Measurements from ENCODE around the gene FKBP2.
"Not testable (repeated sequence)": the region's sequence is repeated elsewhere in the genome, so short reads cannot be mapped to it uniquely, and the experiment has no call there.

The FKBP2 gene

DNA sequence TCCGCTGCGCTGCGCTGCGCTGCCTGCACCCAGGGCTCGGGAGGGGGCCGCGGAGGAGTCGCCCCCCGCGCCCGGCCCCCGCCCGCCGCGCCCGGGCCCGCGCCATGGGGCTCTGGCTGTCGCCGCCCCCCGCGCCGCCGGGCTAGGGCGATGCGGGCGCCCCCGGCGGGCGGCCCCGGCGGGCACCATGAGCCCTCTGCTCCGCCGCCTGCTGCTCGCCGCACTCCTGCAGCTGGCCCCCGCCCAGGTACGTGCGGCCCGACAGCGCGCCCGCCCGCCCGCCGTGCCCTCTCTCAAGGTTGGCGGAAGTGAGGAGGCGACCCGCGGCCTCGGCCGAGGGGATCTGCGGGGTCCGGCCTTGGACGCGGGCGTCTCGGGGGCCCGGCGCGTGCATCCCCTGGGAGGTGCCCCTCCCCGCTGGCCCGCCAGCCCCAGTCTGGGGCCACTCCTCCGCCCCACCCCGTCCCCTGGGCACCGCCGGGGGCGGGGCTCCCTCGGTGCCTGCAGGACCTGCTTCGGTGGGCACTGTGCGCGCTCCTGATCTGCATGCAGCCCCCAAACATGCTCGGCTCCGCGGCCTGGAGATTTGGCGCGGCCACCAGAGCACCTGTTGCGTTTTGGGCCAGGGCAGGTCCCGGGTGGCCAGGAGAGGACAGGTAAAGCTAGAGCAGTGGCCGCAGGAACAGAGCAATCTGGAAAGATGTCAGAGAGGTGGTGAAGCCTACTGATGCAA is 6.1 kb upstream of the FKBP2 start:
- no peak for DNase-seq (ENCODE audit: low spot score)

DNA sequence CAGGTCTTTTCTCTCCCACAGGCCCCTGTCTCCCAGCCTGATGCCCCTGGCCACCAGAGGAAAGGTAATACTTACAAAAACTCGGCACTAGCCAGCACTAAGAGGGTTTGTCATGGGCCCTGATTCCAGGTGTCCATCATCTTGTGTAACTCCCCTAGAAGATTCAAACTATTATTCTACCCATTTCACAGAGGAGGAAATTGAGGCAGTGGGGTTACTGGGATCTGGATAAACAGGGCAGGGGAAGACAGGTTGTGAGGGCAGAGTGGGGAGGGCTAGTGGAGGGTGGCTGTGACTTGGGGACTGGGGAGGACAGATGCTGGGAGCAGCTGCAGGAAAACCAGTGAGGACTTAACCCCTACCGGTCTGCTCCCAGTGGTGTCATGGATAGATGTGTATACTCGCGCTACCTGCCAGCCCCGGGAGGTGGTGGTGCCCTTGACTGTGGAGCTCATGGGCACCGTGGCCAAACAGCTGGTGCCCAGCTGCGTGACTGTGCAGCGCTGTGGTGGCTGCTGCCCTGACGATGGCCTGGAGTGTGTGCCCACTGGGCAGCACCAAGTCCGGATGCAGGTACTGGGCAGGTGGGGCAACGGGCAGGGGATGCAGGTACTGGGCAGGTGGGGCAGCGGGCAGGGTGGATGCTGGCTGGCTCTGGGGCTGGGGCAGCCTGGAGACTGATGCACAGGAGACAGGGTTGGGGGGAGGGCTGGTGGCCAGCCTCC is 5.3 kb upstream of the FKBP2 start:
- no peak for DNase-seq (ENCODE audit: low spot score)

- no peak for DNase-seq (ENCODE audit: low spot score)
Measured at GRCh38 chr11:64237484-64237951, 3.4 kb upstream of the FKBP2 start.

- no peak for DNase-seq (ENCODE audit: low spot score)
Measured at GRCh38 chr11:64238076-64238475, 2.8 kb upstream of the FKBP2 start.

DNA sequence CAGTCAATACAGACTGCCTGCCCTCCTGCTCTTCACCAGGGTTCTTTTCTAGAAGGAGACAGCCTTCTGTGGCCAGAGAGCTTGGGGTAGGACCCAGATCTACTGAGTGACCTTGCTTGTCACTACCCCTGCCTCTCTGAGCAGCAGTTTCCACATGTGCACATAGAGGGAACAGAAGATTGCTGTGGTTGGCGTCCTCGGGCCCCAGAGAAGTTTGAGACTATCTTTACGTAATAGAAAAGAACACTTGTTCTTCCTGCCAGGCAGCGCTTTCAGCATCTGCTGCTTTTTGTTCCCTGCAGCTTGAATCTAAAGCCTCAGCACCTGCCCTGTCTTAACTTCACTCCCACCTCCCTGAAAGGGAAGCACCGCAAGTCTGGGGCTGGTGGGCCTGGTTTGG is 1.9 kb upstream of the FKBP2 start:
- DNase-seq (ENCODE audit: low spot score): no peak

GRCh38 chr11:64239662-64240434 is 1.0 kb upstream of the FKBP2 start:
- peak; percentile 82 for DNase-seq (ENCODE audit: low spot score)

DNA sequence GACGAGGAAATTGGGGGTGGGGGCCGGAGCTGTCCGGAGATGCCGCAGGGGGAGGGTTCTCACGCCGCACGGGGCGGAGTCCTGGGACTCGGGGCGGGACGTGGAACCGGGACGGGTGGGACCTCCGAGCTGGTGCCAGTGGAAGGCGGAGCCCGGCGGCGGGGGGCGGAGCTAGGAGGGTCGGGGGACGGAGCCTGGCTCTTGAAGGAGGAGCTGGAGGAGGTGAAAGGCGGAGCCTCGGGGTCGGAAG is 271 bp downstream of the FKBP2 start:
- peak; percentile 99 for DNase-seq (ENCODE audit: low spot score)

GRCh38 chr11:64241491-64242374 is 838 bp downstream of the FKBP2 start:
- no peak for DNase-seq (ENCODE audit: low spot score)

GRCh38 chr11:64243236-64243854 is 2.5 kb downstream of the FKBP2 start:
- no peak for DNase-seq (ENCODE audit: low spot score)

GRCh38 chr11:64244107-64244506 is 3.2 kb downstream of the FKBP2 start:
- DNase-seq (ENCODE audit: low spot score): no peak

DNA sequence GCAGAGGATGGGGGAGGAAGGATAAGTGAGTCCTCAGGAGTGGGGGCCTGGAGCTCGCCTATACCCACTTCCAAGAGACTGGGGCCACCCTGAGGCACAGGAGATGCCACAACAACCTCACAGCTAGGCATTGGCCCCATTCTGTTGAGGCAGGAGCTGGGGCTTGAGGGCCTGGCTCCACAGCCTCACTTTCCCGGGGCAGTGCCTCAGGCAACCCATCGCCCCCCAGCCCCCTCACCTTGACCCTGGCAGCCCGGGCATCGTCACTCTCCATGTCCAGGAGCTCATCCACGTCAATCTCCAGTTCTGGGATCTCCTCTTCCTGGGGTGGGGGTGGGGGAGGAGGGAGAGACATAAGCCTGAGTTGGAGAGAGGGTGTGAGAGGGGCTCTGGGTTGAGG is 4.1 kb downstream of the FKBP2 start:
- DNase-seq (ENCODE audit: low spot score): no peak

GRCh38 chr11:64245401-64245796 is 4.5 kb downstream of the FKBP2 start:
- no peak for DNase-seq (ENCODE audit: low spot score)

GRCh38 chr11:64245797-64246620 is 5.1 kb downstream of the FKBP2 start:
- DNase-seq (ENCODE audit: low spot score): no peak

GRCh38 chr11:64246621-64246870 is 5.7 kb downstream of the FKBP2 start:
- not testable (repeated sequence) for DNase-seq (ENCODE audit: low spot score)

DNA sequence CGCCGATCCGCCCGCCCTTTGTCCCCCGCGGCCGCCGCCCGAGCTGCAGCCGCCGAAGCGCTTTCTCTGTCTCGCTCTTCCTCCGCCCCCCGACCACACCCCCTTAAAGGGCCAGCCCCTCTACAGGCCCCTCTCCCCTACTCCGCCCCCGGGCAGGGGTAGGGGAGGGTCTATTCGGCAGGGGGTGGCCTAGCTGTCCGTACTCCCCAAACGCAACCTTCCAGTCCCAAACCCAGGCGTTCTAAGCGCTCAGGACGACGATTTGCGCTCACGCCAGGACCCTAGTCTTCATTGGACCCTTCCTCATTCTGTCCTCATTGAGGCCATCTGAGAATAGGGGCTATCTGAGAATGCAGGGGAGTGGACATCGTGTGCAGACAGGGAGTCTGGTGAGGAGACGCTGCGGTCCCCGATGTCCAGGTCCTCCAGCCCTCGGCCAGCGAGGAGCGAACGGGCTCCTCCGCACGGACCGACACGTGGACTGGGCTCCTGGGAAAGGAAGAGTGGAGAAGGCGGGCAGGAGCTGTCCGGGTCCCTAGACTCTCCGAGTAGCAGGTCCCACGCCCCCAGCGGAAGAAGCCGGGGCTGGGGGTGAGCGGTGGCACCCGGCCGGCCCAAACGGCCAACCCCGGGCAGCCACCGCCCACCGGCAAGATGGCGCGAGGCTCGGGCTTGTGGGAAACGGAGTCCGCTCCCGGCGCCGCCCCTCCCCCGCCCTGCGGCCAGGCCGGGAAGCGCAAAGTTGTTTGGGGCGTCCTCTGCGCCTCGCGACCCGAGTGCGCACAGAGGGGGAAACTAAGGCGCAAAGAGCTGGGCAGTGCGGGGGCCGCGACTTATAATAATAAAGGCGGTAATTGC is 6.2 kb downstream of the FKBP2 start, which contains the start of gene PPP1R14B:
Gene PPP1R14B, minus strand, starts transcription at position 73 of the 858 bp plus-strand sequence. CDS start 270 bp downstream, outside the sequence.
- DNase-seq (ENCODE audit: low spot score): no peak

- no peak for DNase-seq (ENCODE audit: low spot score)
Measured at GRCh38 chr11:64247729-64248531, 7.0 kb downstream of the FKBP2 start.

DNA sequence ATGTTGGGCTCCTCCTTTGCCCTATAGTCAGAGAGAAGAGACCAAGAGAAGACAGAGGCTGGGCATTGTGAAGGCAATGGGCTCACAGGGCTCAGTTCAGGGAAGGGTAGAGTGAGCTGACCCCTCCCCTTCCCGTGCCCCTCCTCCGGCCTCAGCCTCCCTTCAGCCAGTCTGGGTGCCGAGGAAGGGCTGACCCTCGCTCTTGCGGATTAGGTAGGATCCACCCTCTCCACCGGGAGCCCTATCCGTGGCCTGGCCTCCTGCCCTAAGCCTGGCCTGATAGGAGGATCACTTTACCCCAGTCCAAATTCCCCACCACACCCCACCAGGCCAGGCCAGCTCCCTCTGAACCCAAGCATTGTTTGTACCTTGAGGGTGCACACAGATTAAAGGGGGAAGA is 7.7 kb downstream of the FKBP2 start:
- no peak for DNase-seq (ENCODE audit: low spot score)

DNA sequence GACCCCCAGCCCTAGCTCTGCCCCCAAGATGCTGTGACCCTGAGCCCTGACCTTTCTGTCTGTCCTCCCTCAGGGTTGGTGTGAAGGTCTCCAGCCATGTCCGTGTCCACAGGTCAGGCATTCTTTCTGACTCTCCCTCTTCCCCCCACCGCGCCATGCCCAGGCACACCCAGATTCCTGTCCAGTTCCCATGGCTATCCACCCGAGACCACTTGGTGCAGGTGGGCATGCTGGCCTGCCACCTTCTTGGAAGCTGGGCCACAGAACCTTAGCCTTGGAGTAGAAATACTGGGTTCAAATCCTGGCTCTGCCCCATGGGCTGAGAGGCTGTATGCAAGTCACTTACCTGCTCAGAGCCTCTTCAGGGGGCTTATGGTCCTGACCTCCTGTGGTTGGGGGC is 8.1 kb downstream of the FKBP2 start:
- DNase-seq (ENCODE audit: low spot score): no peak

Data from pons (tissue), 1 donor.